ENCODE results near the gene GAPVD1. TPM values are rescaled to one million over a fixed set of nuclear protein-coding genes. Genes with fewer than 3 reads are reported as not detected.
A peak's percentile ranks its signal among the peaks of the same experiment; 100 is the strongest.

The GAPVD1 gene
- total and polyA plus RNA-seq, 2 of the 13 experiments (the other 11 are each of a cell fraction or from before 2014, with no cell fraction given): 11.1 to 33.2 TPM

- no peak for TF ChIP-seq RERE (CRISPR knock-in tag; IDR thresholded peaks at IDR 0.05; ENCODE audit: low read depth)
- no peak for TF ChIP-seq FOSL2 (CRISPR knock-in tag; IDR thresholded peaks at IDR 0.05)
- TF ChIP-seq NFIC (IDR thresholded peaks at IDR 0.05; ENCODE audit: low read length): no peak
- no peak for TF ChIP-seq KDM2A (CRISPR knock-in tag; IDR thresholded peaks at IDR 0.05; ENCODE audit: borderline replicate concordance, low read depth)
- TF ChIP-seq ELK4 (CRISPR knock-in tag; IDR thresholded peaks at IDR 0.05; ENCODE audit: borderline replicate concordance): no peak
- TF ChIP-seq GRHL1 (CRISPR knock-in tag; conservative IDR thresholded peaks at IDR 0.05): no peak
- no peak for TF ChIP-seq ELF3 (CRISPR knock-in tag; IDR thresholded peaks at IDR 0.05)
- TF ChIP-seq MATR3 (CRISPR knock-in tag; IDR thresholded peaks at IDR 0.05): no peak
- peak; percentile 43 for TF ChIP-seq MNT (IDR thresholded peaks at IDR 0.05)
- no peak for TF ChIP-seq CAMTA2 (CRISPR knock-in tag; IDR thresholded peaks at IDR 0.05; ENCODE audit: borderline replicate concordance)
- no peak for TF ChIP-seq ZNF530 (CRISPR knock-in tag; IDR thresholded peaks at IDR 0.05; ENCODE audit: low read depth)
- 0 out of 2 replicates have a peak, but pooled peaks have one; percentile 33 for TF ChIP-seq ZFY (CRISPR knock-in tag; IDR thresholded peaks at IDR 0.05)
- no peak for TF ChIP-seq ZNF326 (CRISPR knock-in tag; IDR thresholded peaks at IDR 0.05; ENCODE audit: borderline replicate concordance)
- no peak for TF ChIP-seq ZFAT (CRISPR knock-in tag; conservative IDR thresholded peaks at IDR 0.05)
- no peak for TF ChIP-seq NR2F1 (CRISPR knock-in tag; IDR thresholded peaks at IDR 0.05)
- TF ChIP-seq HNF4A (CRISPR knock-in tag; IDR thresholded peaks at IDR 0.05): peak; percentile 70
- no peak for TF ChIP-seq E2F5 (CRISPR knock-in tag; conservative IDR thresholded peaks at IDR 0.05)
- no peak for TF ChIP-seq POGZ (CRISPR knock-in tag; IDR thresholded peaks at IDR 0.05)
- no peak for TF ChIP-seq ZBTB37 (CRISPR knock-in tag; IDR thresholded peaks at IDR 0.05)
Observed at GRCh38 chr9:125388978-125389377, 127.4 kb downstream of the GAPVD1 start (continued).
